Brain microvascular endothelial cell (primary cell): Measurements from ENCODE around the gene ARHGAP15.

ENCODE experiments used
- DNase-seq: peaks from one replicate; pipeline ENCODE4 v3.0.0-alpha.2; 2020
- H3K27ac ChIP-seq: fragments of 250-450 bp; sonication (Bioruptor Pico); 2 replicates; pipeline ENCODE4 v1.5.1; 2020; ENCODE audit warnings: mild to moderate bottlenecking, moderate library complexity
- H3K27me3 ChIP-seq: fragments of 250-450 bp; sonication (Bioruptor Pico); replicated peaks from 2 replicates; pipeline ENCODE4 v1.5.1; 2020; ENCODE audit warnings: mild to moderate bottlenecking
- H3K36me3 ChIP-seq: fragments of 250-450 bp; sonication (Bioruptor Pico); replicated peaks from 2 replicates; pipeline ENCODE4 v1.5.1; 2020; ENCODE audit warnings: mild to moderate bottlenecking
- H3K4me3 ChIP-seq: 2 replicates; pipeline ENCODE4 v1.5.1; 2011; ENCODE audit warnings: low read depth, mild to moderate bottlenecking, control low read depth, low read length, moderate library complexity
- in situ Hi-C: cut with HindIII; loops from 2 replicates; pipeline ENCODE4 v1.10.0; 2017; ENCODE audit warnings: low sequenced_read_pairs, low pct_ligation_motif_present
- TF ChIP-seq, protein P1 (sequence below): IDR thresholded peaks from 2 replicates; pipeline ENCODE4 v1.5.1; 2011; ENCODE audit warnings: low read depth, mild to moderate bottlenecking, moderate library complexity, low read length, control low read depth, inconsistent platforms; ENCODE audit errors: missing control alignments

Gene ARHGAP15

DNA sequence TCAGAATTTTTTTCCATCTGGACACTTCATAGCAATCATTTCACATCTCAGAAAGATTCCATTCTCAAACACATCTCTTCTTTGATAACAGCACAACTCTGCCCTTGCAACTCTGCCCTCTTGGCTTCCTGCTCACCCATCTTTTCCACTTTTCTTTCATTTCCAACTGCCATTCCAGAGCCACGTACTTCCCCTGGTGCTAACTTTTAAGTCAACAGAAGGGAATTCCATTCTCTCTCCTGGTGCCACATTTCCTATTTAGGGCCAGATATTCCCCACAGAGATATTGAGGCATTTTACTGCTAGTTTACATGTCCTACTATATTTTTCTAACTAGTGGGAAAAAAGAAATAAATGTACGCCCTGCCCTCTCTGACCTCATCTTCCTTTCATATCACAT, 590.2 kb downstream of the ARHGAP15 start:
- in situ Hi-C loops = no loop called here
- Histone ChIP-seq H3K4me3 (no peak overlapping the region), H3K36me3 (no peaks in the 10 kb centered on the region), H3K27ac (no peak overlapping the region), H3K27me3 (no peaks in the 10 kb centered on the region)
- TF ChIP-seq, protein P1, sequence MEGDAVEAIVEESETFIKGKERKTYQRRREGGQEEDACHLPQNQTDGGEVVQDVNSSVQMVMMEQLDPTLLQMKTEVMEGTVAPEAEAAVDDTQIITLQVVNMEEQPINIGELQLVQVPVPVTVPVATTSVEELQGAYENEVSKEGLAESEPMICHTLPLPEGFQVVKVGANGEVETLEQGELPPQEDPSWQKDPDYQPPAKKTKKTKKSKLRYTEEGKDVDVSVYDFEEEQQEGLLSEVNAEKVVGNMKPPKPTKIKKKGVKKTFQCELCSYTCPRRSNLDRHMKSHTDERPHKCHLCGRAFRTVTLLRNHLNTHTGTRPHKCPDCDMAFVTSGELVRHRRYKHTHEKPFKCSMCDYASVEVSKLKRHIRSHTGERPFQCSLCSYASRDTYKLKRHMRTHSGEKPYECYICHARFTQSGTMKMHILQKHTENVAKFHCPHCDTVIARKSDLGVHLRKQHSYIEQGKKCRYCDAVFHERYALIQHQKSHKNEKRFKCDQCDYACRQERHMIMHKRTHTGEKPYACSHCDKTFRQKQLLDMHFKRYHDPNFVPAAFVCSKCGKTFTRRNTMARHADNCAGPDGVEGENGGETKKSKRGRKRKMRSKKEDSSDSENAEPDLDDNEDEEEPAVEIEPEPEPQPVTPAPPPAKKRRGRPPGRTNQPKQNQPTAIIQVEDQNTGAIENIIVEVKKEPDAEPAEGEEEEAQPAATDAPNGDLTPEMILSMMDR = no peak
- no peak for DNase-seq

DNA sequence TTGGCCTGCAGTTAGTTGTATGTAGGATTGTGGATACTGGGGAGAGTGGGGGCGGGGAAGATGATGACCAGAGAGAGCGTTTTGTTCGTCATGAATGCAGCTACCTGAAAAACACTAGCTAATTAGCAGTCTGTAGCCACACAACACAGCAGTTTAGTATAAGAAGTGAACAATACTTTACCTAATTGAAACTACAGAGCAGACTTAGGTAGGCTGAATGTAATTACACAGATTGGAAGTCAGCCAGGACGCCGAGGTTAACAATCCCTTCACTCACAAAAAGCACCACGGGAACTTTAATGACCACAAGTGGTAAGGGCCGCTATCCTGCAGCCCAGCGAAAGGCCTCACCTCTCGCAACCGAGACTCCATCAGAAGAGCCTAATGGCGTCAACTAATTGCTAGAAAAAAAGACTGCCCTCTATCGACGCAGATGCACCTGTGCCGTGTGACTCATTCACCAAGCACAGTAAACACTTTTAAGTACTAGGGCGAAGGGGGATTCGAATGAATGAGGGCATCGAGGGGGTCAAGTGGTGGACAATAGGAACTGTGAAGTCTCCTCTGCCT, 591.0 kb downstream of the ARHGAP15 start:
- in situ Hi-C loops = no loop called here
- TF ChIP-seq, protein P1 = no peak
- Histone ChIP-seq H3K27ac (no peak overlapping the region), H3K36me3 (no peaks in the 10 kb centered on the region), H3K4me3 (no peak overlapping the region), H3K27me3 (no peaks in the 10 kb centered on the region)
- DNase-seq = no peak

DNA sequence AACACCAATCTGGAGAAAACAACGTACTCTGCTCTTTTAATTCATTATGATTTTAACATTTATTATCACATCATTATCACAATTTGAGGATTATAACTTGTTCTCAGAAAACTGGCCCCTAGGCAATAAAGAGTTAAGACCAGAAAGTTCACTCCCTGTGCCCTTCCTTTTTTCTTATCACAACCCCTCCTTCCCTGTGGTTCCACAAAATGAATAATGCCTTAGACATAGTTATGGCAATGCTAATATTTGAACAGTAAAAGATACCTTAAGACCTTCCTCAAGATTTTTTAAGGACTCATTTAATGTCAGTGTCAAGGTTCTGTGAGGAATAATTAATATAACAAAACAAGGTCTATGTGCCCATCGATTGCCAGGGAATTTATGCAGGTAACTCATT, 596.2 kb downstream of the ARHGAP15 start:
- in situ Hi-C loops = no loop called here
- Histone ChIP-seq H3K36me3 (no peaks in the 10 kb centered on the region), H3K4me3 (no peak overlapping the region), H3K27ac (no peak overlapping the region), H3K27me3 (no peaks in the 10 kb centered on the region)
- TF ChIP-seq, protein P1 = no peak
- DNase-seq = no peak

DNA sequence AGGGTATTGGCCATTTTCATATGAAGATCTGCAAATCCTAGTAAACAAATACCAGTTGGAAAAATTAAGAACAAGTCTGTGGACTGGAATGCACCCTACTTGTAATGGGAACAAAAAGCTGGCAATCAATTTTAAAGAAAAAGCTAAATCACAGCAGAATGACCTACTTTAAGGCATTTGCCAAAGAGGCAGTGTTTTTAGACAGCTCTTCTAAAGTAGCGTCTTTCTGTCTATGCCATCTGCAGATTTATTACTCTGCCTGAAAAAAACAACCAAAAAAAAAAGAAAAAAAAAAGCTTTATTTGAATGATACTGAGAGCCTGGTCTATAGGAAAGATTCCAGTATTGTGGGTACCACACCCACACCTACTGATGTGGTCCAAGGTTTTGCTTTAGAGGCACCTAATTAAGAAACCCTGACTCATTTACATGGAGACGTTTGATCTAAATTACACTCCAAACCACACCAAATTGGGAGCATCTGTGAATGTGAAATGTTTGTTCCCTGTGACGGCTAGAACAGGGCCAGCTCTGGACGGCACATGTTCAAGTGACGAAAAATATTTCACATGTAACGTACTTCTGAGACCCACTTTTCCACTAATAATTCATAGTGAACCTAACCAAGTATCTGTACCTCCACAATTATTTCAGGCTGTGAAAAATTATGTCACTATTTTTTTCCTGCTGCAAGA, 597.1 kb downstream of the ARHGAP15 start:
- Histone ChIP-seq H3K36me3 (no peaks in the 10 kb centered on the region), H3K4me3 (no peak overlapping the region), H3K27ac (no peak overlapping the region), H3K27me3 (no peaks in the 10 kb centered on the region)
- in situ Hi-C loops = no loop called here
- DNase-seq = no peak
- TF ChIP-seq, protein P1 = no peak

DNA sequence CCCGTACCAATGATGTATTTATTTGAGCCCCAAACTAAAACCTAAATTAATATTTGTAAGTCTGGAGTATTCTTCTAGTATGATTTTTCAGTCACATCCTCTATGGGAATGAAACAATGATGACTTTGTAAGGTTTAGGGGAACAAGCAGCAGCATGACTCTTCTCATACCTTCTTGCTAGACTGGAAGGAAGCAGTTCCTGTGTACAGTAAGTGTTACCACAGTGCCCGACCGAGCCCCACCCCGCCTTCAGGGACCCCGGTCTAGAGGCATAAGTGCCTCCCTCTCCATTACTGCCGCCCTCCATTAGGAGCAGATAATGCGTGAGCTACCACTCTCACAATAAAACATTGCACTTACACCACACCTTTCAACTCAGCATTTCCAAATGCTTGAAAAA, 599.3 kb downstream of the ARHGAP15 start:
- TF ChIP-seq, protein P1 = no peak
- in situ Hi-C loops = no loop called here
- H3K27me3 ChIP-seq = no peaks in the 10 kb centered on the region
- DNase-seq = no peak
- no peaks in the 10 kb centered on the region for H3K36me3 ChIP-seq
- no peak overlapping the region for H3K4me3 ChIP-seq
- H3K27ac ChIP-seq = no peak overlapping the region

DNA sequence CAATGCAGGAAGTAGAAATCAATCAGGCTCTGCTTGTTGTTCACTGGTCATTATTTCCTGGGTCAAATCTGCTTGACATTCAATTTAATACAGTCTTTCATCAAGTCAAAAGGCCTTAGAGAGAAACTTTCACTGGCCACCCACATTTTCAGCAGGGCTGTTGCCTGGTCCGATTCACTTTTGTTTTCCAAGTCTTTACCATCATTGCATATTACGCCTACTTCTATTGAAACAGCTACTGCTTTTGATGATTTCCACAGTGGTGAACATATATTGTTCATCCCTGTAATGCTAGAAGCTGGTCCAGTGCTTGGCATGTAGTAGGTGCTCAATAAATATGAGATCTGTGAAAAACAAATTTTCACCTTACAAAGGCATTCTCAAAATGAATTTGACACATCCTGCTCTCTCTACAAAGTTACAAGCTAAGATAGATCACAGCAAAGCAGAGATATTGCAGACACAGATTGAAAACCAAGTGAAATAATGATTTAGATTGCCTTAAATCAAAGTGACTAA, 600.1 kb downstream of the ARHGAP15 start:
- Histone ChIP-seq H3K36me3 (no peaks in the 10 kb centered on the region), H3K4me3 (no peak overlapping the region), H3K27me3 (no peaks in the 10 kb centered on the region), H3K27ac (no peak overlapping the region)
- DNase-seq = no peak
- in situ Hi-C loops = no loop called here
- TF ChIP-seq, protein P1 = no peak
